WTC11 (cell line): Measurements from ENCODE around the gene NEDD4L. TPM values are rescaled to one million over a fixed set of nuclear protein-coding genes. Genes with fewer than 3 reads are reported as not detected.

Experiments used
- ATAC-seq: fragments of 200-7000 bp; cut with Tn5 transposase; 2 replicates; pipeline ENCODE4 v1.10.0; 2021; ENCODE audit warnings: mild to moderate bottlenecking, moderate library complexity
- CTCF ChIA-PET: fragments of 300-600 bp; sonication (Branson Sonifier 250); formaldehyde crosslinking; loops from one replicate; lab custom pipeline; 2021; ENCODE audit warnings: antibody characterized with exemption; lab: Charles Lee
- POLR2A ChIA-PET: fragments of 350-600 bp; sonication (Branson Sonifier 250); formaldehyde crosslinking; loops from one replicate; lab custom pipeline; 2021; ENCODE audit warnings: antibody characterized with exemption; lab: Charles Lee
- DNase-seq: peaks from one replicate; pipeline ENCODE4 v3.0.0; 2021; ENCODE audit warnings: low spot score
- H3K27ac Mint-ChIP-seq: 2 replicates; pipeline ENCODE4 v1.8.0; 2021; ENCODE audit warnings: mixed read lengths
- H3K27me3 Mint-ChIP-seq: 2 replicates; pipeline ENCODE4 v1.8.0; 2021; ENCODE audit warnings: low read depth, mild to moderate bottlenecking, moderate library complexity, mixed read lengths
- H3K36me3 Mint-ChIP-seq: 2 replicates; pipeline ENCODE4 v1.8.0; 2021; ENCODE audit warnings: mixed read lengths
- H3K4me1 Mint-ChIP-seq: 2 replicates; pipeline ENCODE4 v1.8.0; 2022; ENCODE audit warnings: mixed read lengths
- H3K4me3 Mint-ChIP-seq: 2 replicates; pipeline ENCODE4 v1.8.0; 2021; ENCODE audit warnings: mild to moderate bottlenecking, moderate library complexity, mixed read lengths
- H3K9me3 Mint-ChIP-seq: 2 replicates; pipeline ENCODE4 v1.8.0; 2021; ENCODE audit warnings: mixed read lengths
- GABPB1 ChIP-seq: sonication (generic); formaldehyde crosslinking; IDR thresholded peaks from 2 replicates; pipeline ENCODE4 v1.8.1; 2023; ENCODE audit warnings: mild to moderate bottlenecking, missing genetic modification reagents
- JAZF1 ChIP-seq: fragments of 250-450 bp; sonication (Bioruptor Pico); IDR thresholded peaks from 2 replicates; pipeline ENCODE4 v1.9.0; 2021; ENCODE audit warnings: moderate library complexity, mild to moderate bottlenecking, inconsistent platforms
- NFATC4 ChIP-seq: fragments of 250-450 bp; sonication (Bioruptor Pico); IDR thresholded peaks from 2 replicates; pipeline ENCODE4 v1.9.0; 2021; ENCODE audit warnings: mild to moderate bottlenecking
- NR2C2 ChIP-seq: sonication (generic); formaldehyde crosslinking; IDR thresholded peaks from 2 replicates; pipeline ENCODE4 v1.8.0; 2022; ENCODE audit warnings: mild to moderate bottlenecking, missing genetic modification reagents
- OVOL2 ChIP-seq: fragments of 250-450 bp; sonication (Bioruptor Pico); IDR thresholded peaks from 2 replicates; pipeline ENCODE4 v1.9.0; 2021; ENCODE audit warnings: mild to moderate bottlenecking, borderline replicate concordance
- PRRX2 ChIP-seq: fragments of 250-450 bp; sonication (Bioruptor Pico); IDR thresholded peaks from 2 replicates; pipeline ENCODE4 v1.8.0; 2021; ENCODE audit warnings: mild to moderate bottlenecking
- SMAD3 ChIP-seq: sonication (generic); formaldehyde crosslinking; IDR thresholded peaks from 2 replicates; pipeline ENCODE4 v1.8.0; 2022; ENCODE audit warnings: missing genetic modification reagents, mild to moderate bottlenecking, borderline replicate concordance
- TP53 ChIP-seq: sonication (generic); formaldehyde crosslinking; IDR thresholded peaks from 2 replicates; pipeline ENCODE4 v1.8.1; 2023; ENCODE audit warnings: mild to moderate bottlenecking, missing genetic modification reagents
- ZNF671 ChIP-seq: fragments of 250-450 bp; sonication (Bioruptor Pico); IDR thresholded peaks from 2 replicates; pipeline ENCODE4 v1.8.0; 2021; ENCODE audit warnings: mild to moderate bottlenecking
- total RNA-seq: library from RNA; stranded (reverse); gene quantifications from 3 replicates; pipeline ENCODE4 v1.2.3, GENCODE V29; 2021
- TF ChIP-seq, protein P1 (sequence below): sonication (generic); formaldehyde crosslinking; IDR thresholded peaks from 2 replicates; pipeline ENCODE4 v1.8.1; 2023; ENCODE audit warnings: mild to moderate bottlenecking, moderate library complexity, missing genetic modification reagents
- TF ChIP-seq, protein P2 (sequence below): sonication (generic); formaldehyde crosslinking; IDR thresholded peaks from 2 replicates; pipeline ENCODE4 v1.8.0; 2022; ENCODE audit warnings: missing genetic modification reagents
- TF ChIP-seq, protein P3 (sequence below): fragments of 250-450 bp; sonication (Bioruptor Pico); IDR thresholded peaks from 2 replicates; pipeline ENCODE4 v1.8.0; 2021; ENCODE audit warnings: mild to moderate bottlenecking
- TF ChIP-seq, protein P4 (sequence below): fragments of 250-450 bp; sonication (Bioruptor Pico); IDR thresholded peaks from 2 replicates; pipeline ENCODE4 v2.1.2; 2022; ENCODE audit warnings: mild to moderate bottlenecking, moderate library complexity
- TF ChIP-seq, protein P5 (sequence below): fragments of 250-450 bp; sonication (Bioruptor Pico); conservative IDR thresholded peaks from 2 replicates; pipeline ENCODE4 v1.9.0; 2021; ENCODE audit warnings: mild to moderate bottlenecking
- TF ChIP-seq, protein P6 (sequence below): fragments of 250-450 bp; sonication (Bioruptor Pico); IDR thresholded peaks from 2 replicates; pipeline ENCODE4 v1.9.0; 2021; ENCODE audit warnings: mild to moderate bottlenecking, borderline replicate concordance

Gene NEDD4L
- total RNA-seq, 1 experiment from 2014 or later, result 88.0 TPM

DNA sequence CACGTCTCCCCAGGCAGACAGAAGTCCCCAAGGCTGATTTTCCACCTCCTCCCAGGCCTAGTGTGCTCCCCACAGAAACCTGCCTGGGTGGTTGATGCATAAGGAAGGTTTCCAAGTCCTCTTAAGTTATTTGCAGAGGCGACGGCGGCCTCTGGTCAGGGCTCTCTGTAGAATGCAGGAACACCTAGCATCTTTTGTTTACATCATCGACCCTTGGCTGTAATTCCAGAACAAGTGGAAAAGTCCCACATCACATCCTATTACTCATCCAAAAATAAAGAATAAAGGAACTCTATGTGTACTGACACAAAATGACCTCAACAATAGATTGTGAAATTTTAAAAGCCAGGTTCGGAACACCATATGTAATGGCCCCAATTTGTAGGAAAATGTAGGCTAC lies 373.7 kb downstream of the NEDD4L start:
- Mint-ChIP-seq H3K27ac (no peak overlapping the region), H3K4me1 (no peaks in the 10 kb centered on the region), H3K4me3 (no peak overlapping the region), H3K9me3 (peaks cover 10% of the 10 kb centered on the region), H3K27me3 (peaks cover 4% of the 10 kb centered on the region; the same call in 1 of the 2 replicates), H3K36me3 (no peaks in the 10 kb centered on the region)
- no peak for DNase-seq
- ATAC-seq, result no peak
- ChIA-PET POLR2A (no interaction called here), CTCF (interaction anchor here (1.3 to 1.6 kb wide), 3 partner anchors 10 to 346 kb away, joined by 3 to 6 read pairs (median 4); no protein-coding TSS in a partner anchor)
- no peak for TF ChIP-seq NR2C2 (CRISPR knock-in tag)
- TF ChIP-seq TP53, result no peak
- no peak for TF ChIP-seq SMAD3 (CRISPR knock-in tag)
- TF ChIP-seq, protein P1, sequence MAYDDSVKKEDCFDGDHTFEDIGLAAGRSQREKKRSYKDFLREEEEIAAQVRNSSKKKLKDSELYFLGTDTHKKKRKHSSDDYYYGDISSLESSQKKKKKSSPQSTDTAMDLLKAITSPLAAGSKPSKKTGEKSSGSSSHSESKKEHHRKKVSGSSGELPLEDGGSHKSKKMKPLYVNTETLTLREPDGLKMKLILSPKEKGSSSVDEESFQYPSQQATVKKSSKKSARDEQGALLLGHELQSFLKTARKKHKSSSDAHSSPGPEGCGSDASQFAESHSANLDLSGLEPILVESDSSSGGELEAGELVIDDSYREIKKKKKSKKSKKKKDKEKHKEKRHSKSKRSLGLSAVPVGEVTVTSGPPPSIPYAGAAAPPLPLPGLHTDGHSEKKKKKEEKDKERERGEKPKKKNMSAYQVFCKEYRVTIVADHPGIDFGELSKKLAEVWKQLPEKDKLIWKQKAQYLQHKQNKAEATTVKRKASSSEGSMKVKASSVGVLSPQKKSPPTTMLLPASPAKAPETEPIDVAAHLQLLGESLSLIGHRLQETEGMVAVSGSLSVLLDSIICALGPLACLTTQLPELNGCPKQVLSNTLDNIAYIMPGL (CRISPR knock-in tag), result no peak
- TF ChIP-seq, protein P2, sequence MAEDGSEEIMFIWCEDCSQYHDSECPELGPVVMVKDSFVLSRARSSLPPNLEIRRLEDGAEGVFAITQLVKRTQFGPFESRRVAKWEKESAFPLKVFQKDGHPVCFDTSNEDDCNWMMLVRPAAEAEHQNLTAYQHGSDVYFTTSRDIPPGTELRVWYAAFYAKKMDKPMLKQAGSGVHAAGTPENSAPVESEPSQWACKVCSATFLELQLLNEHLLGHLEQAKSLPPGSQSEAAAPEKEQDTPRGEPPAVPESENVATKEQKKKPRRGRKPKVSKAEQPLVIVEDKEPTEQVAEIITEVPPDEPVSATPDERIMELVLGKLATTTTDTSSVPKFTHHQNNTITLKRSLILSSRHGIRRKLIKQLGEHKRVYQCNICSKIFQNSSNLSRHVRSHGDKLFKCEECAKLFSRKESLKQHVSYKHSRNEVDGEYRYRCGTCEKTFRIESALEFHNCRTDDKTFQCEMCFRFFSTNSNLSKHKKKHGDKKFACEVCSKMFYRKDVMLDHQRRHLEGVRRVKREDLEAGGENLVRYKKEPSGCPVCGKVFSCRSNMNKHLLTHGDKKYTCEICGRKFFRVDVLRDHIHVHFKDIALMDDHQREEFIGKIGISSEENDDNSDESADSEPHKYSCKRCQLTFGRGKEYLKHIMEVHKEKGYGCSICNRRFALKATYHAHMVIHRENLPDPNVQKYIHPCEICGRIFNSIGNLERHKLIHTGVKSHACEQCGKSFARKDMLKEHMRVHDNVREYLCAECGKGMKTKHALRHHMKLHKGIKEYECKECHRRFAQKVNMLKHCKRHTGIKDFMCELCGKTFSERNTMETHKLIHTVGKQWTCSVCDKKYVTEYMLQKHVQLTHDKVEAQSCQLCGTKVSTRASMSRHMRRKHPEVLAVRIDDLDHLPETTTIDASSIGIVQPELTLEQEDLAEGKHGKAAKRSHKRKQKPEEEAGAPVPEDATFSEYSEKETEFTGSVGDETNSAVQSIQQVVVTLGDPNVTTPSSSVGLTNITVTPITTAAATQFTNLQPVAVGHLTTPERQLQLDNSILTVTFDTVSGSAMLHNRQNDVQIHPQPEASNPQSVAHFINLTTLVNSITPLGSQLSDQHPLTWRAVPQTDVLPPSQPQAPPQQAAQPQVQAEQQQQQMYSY (CRISPR knock-in tag), result no peak
- no peak for TF ChIP-seq ZNF671 (CRISPR knock-in tag)

DNA sequence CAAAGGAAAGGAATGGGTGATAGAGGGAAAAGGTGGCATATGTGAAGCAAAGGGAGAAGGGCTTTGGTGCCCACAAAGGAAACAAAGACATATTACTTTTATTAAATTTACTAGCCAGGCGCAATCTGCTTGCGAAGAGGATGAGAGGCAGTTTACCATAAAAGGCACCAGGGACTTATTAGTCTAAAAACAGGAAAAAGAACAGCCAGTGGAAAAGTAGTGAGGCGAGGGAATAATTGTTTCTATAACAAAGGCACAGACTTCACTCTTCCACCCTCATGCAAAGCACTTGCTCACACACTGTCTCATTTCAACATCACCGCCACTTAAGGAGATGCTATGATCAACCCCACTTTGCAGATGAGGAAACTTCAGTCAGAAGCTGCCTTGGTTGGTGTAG lies 374.3 kb downstream of the NEDD4L start:
- ChIA-PET POLR2A (no interaction called here), CTCF (no interaction called here)
- Mint-ChIP-seq H3K4me3 (no peak overlapping the region), H3K27ac (no peak overlapping the region), H3K9me3 (peaks cover 10% of the 10 kb centered on the region), H3K36me3 (no peaks in the 10 kb centered on the region), H3K4me1 (no peaks in the 10 kb centered on the region), H3K27me3 (peaks cover 4% of the 10 kb centered on the region; the same call in 1 of the 2 replicates)
- DNase-seq (no peak), ATAC-seq (no peak)
- TF ChIP-seq NFATC4 (CRISPR knock-in tag) (no peak), OVOL2 (no peak), PRRX2 (no peak), GABPB1 (no peak), JAZF1 (CRISPR knock-in tag) (no peak)
- TF ChIP-seq, protein P3, sequence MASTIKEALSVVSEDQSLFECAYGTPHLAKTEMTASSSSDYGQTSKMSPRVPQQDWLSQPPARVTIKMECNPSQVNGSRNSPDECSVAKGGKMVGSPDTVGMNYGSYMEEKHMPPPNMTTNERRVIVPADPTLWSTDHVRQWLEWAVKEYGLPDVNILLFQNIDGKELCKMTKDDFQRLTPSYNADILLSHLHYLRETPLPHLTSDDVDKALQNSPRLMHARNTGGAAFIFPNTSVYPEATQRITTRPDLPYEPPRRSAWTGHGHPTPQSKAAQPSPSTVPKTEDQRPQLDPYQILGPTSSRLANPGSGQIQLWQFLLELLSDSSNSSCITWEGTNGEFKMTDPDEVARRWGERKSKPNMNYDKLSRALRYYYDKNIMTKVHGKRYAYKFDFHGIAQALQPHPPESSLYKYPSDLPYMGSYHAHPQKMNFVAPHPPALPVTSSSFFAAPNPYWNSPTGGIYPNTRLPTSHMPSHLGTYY (CRISPR knock-in tag), result no peak
- TF ChIP-seq, protein P4, sequence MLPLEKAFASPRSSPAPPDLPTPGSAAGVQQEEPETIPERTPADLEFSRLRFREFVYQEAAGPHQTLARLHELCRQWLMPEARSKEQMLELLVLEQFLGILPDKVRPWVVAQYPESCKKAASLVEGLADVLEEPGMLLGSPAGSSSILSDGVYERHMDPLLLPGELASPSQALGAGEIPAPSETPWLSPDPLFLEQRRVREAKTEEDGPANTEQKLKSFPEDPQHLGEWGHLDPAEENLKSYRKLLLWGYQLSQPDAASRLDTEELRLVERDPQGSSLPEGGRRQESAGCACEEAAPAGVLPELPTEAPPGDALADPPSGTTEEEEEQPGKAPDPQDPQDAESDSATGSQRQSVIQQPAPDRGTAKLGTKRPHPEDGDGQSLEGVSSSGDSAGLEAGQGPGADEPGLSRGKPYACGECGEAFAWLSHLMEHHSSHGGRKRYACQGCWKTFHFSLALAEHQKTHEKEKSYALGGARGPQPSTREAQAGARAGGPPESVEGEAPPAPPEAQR, result no peak
- TF ChIP-seq, protein P5, sequence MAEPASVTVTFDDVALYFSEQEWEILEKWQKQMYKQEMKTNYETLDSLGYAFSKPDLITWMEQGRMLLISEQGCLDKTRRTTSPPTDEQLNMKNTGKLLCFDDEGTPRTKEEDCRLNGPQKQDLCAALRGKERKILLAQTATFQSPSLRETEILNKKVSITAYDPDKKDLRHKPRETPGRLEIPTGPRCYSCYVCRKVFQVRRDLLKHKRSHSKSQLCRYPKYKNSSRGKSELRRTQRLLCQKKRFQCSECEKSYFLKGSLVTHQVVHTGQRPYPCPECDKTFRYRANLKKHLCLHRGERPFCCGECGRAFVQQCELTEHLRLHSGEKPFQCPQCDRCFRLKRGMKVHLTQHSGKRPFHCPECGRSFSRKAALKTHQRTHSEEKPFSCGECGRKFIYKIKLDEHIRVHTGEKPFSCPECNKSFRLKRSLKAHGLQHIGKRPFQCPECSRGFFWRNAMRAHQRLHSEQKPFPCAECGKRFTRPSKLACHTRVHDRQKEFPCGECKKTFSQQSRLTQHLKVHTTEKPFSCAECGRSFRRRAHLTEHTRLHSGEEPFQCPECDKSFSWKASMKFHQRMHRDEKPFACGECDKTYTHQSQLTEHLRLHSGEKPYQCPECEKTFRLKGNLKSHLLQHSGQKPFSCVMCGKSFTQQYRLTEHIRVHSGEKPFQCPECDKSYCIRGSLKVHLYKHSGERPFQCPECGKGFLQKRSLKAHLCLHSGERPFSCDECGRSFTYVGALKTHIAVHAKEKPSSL, result no peak
- TF ChIP-seq, protein P6, sequence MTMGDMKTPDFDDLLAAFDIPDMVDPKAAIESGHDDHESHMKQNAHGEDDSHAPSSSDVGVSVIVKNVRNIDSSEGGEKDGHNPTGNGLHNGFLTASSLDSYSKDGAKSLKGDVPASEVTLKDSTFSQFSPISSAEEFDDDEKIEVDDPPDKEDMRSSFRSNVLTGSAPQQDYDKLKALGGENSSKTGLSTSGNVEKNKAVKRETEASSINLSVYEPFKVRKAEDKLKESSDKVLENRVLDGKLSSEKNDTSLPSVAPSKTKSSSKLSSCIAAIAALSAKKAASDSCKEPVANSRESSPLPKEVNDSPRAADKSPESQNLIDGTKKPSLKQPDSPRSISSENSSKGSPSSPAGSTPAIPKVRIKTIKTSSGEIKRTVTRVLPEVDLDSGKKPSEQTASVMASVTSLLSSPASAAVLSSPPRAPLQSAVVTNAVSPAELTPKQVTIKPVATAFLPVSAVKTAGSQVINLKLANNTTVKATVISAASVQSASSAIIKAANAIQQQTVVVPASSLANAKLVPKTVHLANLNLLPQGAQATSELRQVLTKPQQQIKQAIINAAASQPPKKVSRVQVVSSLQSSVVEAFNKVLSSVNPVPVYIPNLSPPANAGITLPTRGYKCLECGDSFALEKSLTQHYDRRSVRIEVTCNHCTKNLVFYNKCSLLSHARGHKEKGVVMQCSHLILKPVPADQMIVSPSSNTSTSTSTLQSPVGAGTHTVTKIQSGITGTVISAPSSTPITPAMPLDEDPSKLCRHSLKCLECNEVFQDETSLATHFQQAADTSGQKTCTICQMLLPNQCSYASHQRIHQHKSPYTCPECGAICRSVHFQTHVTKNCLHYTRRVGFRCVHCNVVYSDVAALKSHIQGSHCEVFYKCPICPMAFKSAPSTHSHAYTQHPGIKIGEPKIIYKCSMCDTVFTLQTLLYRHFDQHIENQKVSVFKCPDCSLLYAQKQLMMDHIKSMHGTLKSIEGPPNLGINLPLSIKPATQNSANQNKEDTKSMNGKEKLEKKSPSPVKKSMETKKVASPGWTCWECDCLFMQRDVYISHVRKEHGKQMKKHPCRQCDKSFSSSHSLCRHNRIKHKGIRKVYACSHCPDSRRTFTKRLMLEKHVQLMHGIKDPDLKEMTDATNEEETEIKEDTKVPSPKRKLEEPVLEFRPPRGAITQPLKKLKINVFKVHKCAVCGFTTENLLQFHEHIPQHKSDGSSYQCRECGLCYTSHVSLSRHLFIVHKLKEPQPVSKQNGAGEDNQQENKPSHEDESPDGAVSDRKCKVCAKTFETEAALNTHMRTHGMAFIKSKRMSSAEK (CRISPR knock-in tag), result no peak
